VCaP (cell line): ENCODE data around the gene PSD.

ENCODE experiments used
- H3K27ac ChIP-seq: fragments of 450-650 bp; 2 replicates; pipeline ENCODE4 v1.5.1; 2017
- CTCF ChIP-seq: fragments of 450-650 bp; conservative IDR thresholded peaks from 2 replicates; pipeline ENCODE4 v1.5.1; 2017; ENCODE audit warnings: mild to moderate bottlenecking, moderate library complexity

The PSD gene

GRCh38 chr10:102416283-102416682 is 2.3 kb downstream of the PSD start:
- no peak for TF ChIP-seq CTCF
- H3K27ac ChIP-seq = no peak overlapping the region

- no peak overlapping the region for H3K27ac ChIP-seq
- no peak for TF ChIP-seq CTCF
Measured at GRCh38 chr10:102414749-102415148, 3.8 kb downstream of the PSD start.

- no peak for TF ChIP-seq CTCF
- H3K27ac ChIP-seq = no peak overlapping the region
Measured at GRCh38 chr10:102413806-102414561, 4.6 kb downstream of the PSD start.

- no peak for TF ChIP-seq CTCF
- H3K27ac ChIP-seq = no peak overlapping the region
Measured at GRCh38 chr10:102413053-102413705, 5.4 kb downstream of the PSD start.

- TF ChIP-seq CTCF = no peak
- no peak overlapping the region for H3K27ac ChIP-seq
Measured at GRCh38 chr10:102412293-102412692, 6.3 kb downstream of the PSD start.

GRCh38 chr10:102411341-102412255 is 7.0 kb downstream of the PSD start:
- no peak for TF ChIP-seq CTCF
- no peak overlapping the region for H3K27ac ChIP-seq
